K562 (cell line): Measurements from ENCODE around the gene CIAO3. TPM values are rescaled to one million over a fixed set of nuclear protein-coding genes. Genes with fewer than 3 reads are reported as not detected.
A peak's percentile ranks its signal among the peaks of the same experiment; 100 is the strongest.

Experiments
- ATAC-seq: fragments of 200-7000 bp; cut with Tn5 transposase; 3 replicates; pipeline ENCODE4 v1.9.1; 2020; ENCODE audit warnings: moderate library complexity
- BruUV-seq: library from RNA; stranded (reverse); fragments of 400-500 nt; replicated peaks from 2 replicates; lab custom pipeline; 2021; lab: Mats Ljungman, UMichigan
- CTCF ChIA-PET: fragments of 300-600 bp; formaldehyde crosslinking; extraction: SDS; loops from one replicate; lab custom pipeline; 2021; ENCODE audit warnings: low intra/inter-chr PET ratio; lab: Yijun Ruan, JAX
- POLR2A ChIA-PET: fragments of 300-600, 350-650 bp; sonication (Branson Sonifier 250); formaldehyde crosslinking; extraction: SDS; loops from one replicate; lab custom pipeline; 2021; ENCODE audit warnings: antibody characterized with exemption, inconsistent platforms; lab: Yijun Ruan, JAX
- DNase-seq, 4 experiments: peaks; one replicate each; pipeline versions ENCODE4 v3.0.0 to v3.0.0-alpha.2; 2011 to 2018; ENCODE audit warnings: low spot score in 3 of 4, mixed read lengths in 3 of 4; ENCODE audit errors: extremely low read depth in 1 of 4
- FAIRE-seq: peaks from 2 replicates; lab custom pipeline; 2011; peaks lifted over from hg19 to GRCh38; lab: Jason Lieb, UNC
- H2AFZ ChIP-seq: 2 replicates; pipeline ENCODE4 v1.6.0; 2011; ENCODE audit warnings: low read depth, low read length, control low read depth, inconsistent platforms
- H3K27ac ChIP-seq: fragments of 200-600 bp; 3 replicates; pipeline ENCODE4 v1.8.0; 2011; ENCODE audit warnings: low read depth, mild to moderate bottlenecking, control low read depth, inconsistent platforms, low read length, moderate library complexity, mixed read lengths; ENCODE audit errors: extremely low read depth
- H3K27me3 ChIP-seq, 2 experiments: fragments of 300-600 bp in 1 of 2; 2 replicates in 1 of 2; 3 replicates in 1 of 2; pipeline versions ENCODE4 v1.6.0 to v1.8.0; 2011; ENCODE audit warnings: inconsistent platforms in 2 of 2, low read length in 2 of 2, mild to moderate bottlenecking in 1 of 2, mixed read lengths in 1 of 2, moderate library complexity in 1 of 2; ENCODE audit not compliant: control insufficient read depth in 2 of 2, insufficient read depth in 2 of 2
- H3K36me3 ChIP-seq: fragments of 300-600 bp; 3 replicates; pipeline ENCODE4 v1.8.0; 2011; ENCODE audit warnings: mild to moderate bottlenecking, low read length, inconsistent platforms; ENCODE audit not compliant: control insufficient read depth, insufficient read depth
- H3K4me1 ChIP-seq, 2 experiments: fragments of 200-600 bp in 1 of 2; replicated peaks in 1 of 2; 2 replicates in 1 of 2; 3 replicates in 1 of 2; pipeline versions ENCODE4 v1.5.1 to v1.8.0; 2011; ENCODE audit warnings: inconsistent platforms in 2 of 2, low read length in 2 of 2, mild to moderate bottlenecking in 1 of 2, mixed read lengths in 1 of 2, moderate library complexity in 1 of 2; ENCODE audit not compliant: control insufficient read depth in 2 of 2, insufficient read depth in 2 of 2
- H3K4me2 ChIP-seq: 2 replicates; pipeline ENCODE4 v1.6.1; 2011; ENCODE audit warnings: low read length, control low read depth, inconsistent platforms, mixed read lengths; ENCODE audit not compliant: insufficient read depth
- H3K4me3 ChIP-seq: fragments of 200-600 bp; sonication (generic), shearing (Covaris generic); 2 replicates; pipeline ENCODE4 v1.5.1; 2016; ENCODE audit warnings: control low read depth, inconsistent platforms
- H3K79me2 ChIP-seq: fragments of 200-600 bp; 3 replicates; pipeline ENCODE4 v1.8.0; 2011; ENCODE audit warnings: low read length, inconsistent platforms; ENCODE audit not compliant: control insufficient read depth, insufficient read depth
- H3K9ac ChIP-seq, 2 experiments: 2 replicates each; pipeline versions ENCODE4 v1.6.0 to v1.6.1; 2011; ENCODE audit warnings: low read depth in 2 of 2, low read length in 2 of 2, control low read depth in 1 of 2, inconsistent platforms in 1 of 2, mild to moderate bottlenecking in 1 of 2, mixed read lengths in 1 of 2; ENCODE audit not compliant: insufficient read depth in 1 of 2
- H3K9me1 ChIP-seq: one replicate; pipeline ENCODE4 v1.6.0; 2011; ENCODE audit warnings: inconsistent platforms, mild to moderate bottlenecking, low read length, moderate library complexity; ENCODE audit not compliant: control insufficient read depth, insufficient read depth
- H3K9me3 ChIP-seq: replicated peaks from 2 replicates; pipeline ENCODE4 v1.5.1; 2011; ENCODE audit warnings: low read depth, low read length, inconsistent platforms; ENCODE audit not compliant: control insufficient read depth, insufficient read depth
- H4K20me1 ChIP-seq: replicated peaks from 2 replicates; pipeline ENCODE4 v1.6.1; 2011; ENCODE audit warnings: low read length, inconsistent platforms, mixed read lengths; ENCODE audit not compliant: control insufficient read depth, insufficient read depth
- CREM ChIP-seq: IDR thresholded peaks from 2 replicates; pipeline ENCODE4 v1.6.1; 2014; ENCODE audit warnings: antibody characterized with exemption, low read depth
- DIDO1 ChIP-seq: fragments of 450-650 bp; IDR thresholded peaks from 2 replicates; pipeline ENCODE4 v1.6.1; 2016; ENCODE audit warnings: low read depth, missing biosample characterization, missing genetic modification characterization
- JUNB ChIP-seq: fragments of 450-650 bp; formaldehyde crosslinking; conservative IDR thresholded peaks from 2 replicates; pipeline ENCODE4 v1.4.0; 2020; ENCODE audit warnings: mild to moderate bottlenecking
- L3MBTL2 ChIP-seq: fragments of 450-650 bp; IDR thresholded peaks from 2 replicates; pipeline ENCODE4 v1.6.1; 2016; ENCODE audit warnings: mild to moderate bottlenecking, moderate library complexity
- MCM3 ChIP-seq: fragments of 450-650 bp; IDR thresholded peaks from 2 replicates; pipeline ENCODE4 v1.6.1; 2016
- RBM15 ChIP-seq: fragments of 200-400 bp; formaldehyde crosslinking; IDR thresholded peaks from 2 replicates; pipeline ENCODE4 v1.6.1; 2018; ENCODE audit warnings: mild to moderate bottlenecking, low read length, moderate library complexity; ENCODE audit not compliant: insufficient read depth
- RBM34 ChIP-seq: fragments of 200-400 bp; formaldehyde crosslinking; IDR thresholded peaks from 2 replicates; pipeline ENCODE4 v1.6.1; 2018; ENCODE audit warnings: low read length, borderline replicate concordance; ENCODE audit not compliant: insufficient read depth
- TGIF2 ChIP-seq: sonication (generic); formaldehyde crosslinking; IDR thresholded peaks from 2 replicates; pipeline ENCODE4 v1.8.1; 2022; ENCODE audit warnings: mild to moderate bottlenecking, missing genetic modification reagents, moderate library complexity
- ZNF23 ChIP-seq: fragments of 250-450 bp; sonication (Bioruptor Pico); IDR thresholded peaks from 2 replicates; pipeline ENCODE4 v1.4.0; 2020; ENCODE audit warnings: mild to moderate bottlenecking
- ZNF274 ChIP-seq: IDR thresholded peaks from 2 replicates; pipeline ENCODE4 v1.6.1; 2011; ENCODE audit warnings: low read depth, mild to moderate bottlenecking, low read length, moderate library complexity, borderline replicate concordance
- WGBS: fragments of 100-300 bp; shearing (Covaris generic); methylation state at CpG from one replicate; pipeline ENCODE4 v1.1.6; 2016; ENCODE audit warnings: low coverage, mixed read lengths; ENCODE audit not compliant: insufficient coverage; ENCODE audit errors: missing lambda C conversion rate; 5-methylcytosine and 5-hydroxymethylcytosine counted together
- in situ Hi-C: fragments of 300-500 bp; cut with MboI; formaldehyde crosslinking; loops from 4 replicates; pipeline ENCODE4 v1.15.0; 2018; ENCODE audit warnings: inconsistent platforms, mixed read lengths
- intact Hi-C: fragments of 100-400 bp; cut with micrococcal nuclease; formaldehyde crosslinking; loops from 2 replicates; pipeline ENCODE4 v1.14.2; 2022
- polyA plus RNA-seq, 8 experiments: library from polyadenylated mRNA; depleted of rRNA in 4 of 8; stranded (reverse) in 5 of 8; unstranded in 3 of 8; fragments of >200 nt; fragmentation: Nextera tagmentation in 2 of 8; fragmentation: Illumina TruSeq in 1 of 8; extraction: Ambion mirVana in 2 of 8; extraction: Trizol in 1 of 8; gene quantifications; 2 replicates each; pipeline versions ENCODE4 v1.2.1 to v1.2.3, GENCODE V29; 2011 to 2014; ENCODE audit warnings: inconsistent platforms in 1 of 8, missing spikeins in 1 of 8
- total RNA-seq, 7 experiments: library from RNA; depleted of rRNA in 6 of 7; stranded (reverse); fragments of >200 nt in 6 of 7; fragmentation: Illumina TruSeq in 2 of 7; extraction: Trizol in 2 of 7; gene quantifications; 2 replicates each; pipeline versions ENCODE4 v1.2.1 to v1.2.3, GENCODE V29; 2011 to 2021; ENCODE audit warnings: low replicate concordance in 1 of 7
- TF ChIP-seq, protein P1 (sequence below): fragments of 250-450 bp; sonication (Bioruptor Pico); IDR thresholded peaks from 2 replicates; pipeline ENCODE4 v1.8.0; 2022; ENCODE audit warnings: moderate library complexity, mild to moderate bottlenecking, inconsistent platforms
- TF ChIP-seq, protein P2 (sequence below), 3 experiments: IDR thresholded peaks in 2 of 3; conservative IDR thresholded peaks in 1 of 3; 2 replicates each; pipeline ENCODE4 v1.5.1; 2011 to 2012; ENCODE audit warnings: low read length in 3 of 3, mild to moderate bottlenecking in 3 of 3, control low read depth in 2 of 3, improper control_type of control experiment in 1 of 3, inconsistent platforms in 1 of 3, low read depth in 1 of 3, mixed read lengths in 1 of 3, moderate library complexity in 1 of 3; ENCODE audit not compliant: insufficient read depth in 2 of 3
- TF ChIP-seq, protein P3 (sequence below): fragments of 450-650 bp; IDR thresholded peaks from 2 replicates; pipeline ENCODE4 v1.6.1; 2016; ENCODE audit warnings: antibody characterized with exemption
- TF ChIP-seq, protein P4 (sequence below): IDR thresholded peaks from 2 replicates; pipeline ENCODE4 v1.6.1; 2012; ENCODE audit warnings: low read depth, low read length, improper control_type of control experiment, borderline replicate concordance

Gene CIAO3
- total and polyA plus RNA-seq, 9 of the 15 experiments (the other 6 are each of a cell fraction or from before 2014, with no cell fraction given), result 2.2 to 35.6 (median 18.7) TPM

DNA sequence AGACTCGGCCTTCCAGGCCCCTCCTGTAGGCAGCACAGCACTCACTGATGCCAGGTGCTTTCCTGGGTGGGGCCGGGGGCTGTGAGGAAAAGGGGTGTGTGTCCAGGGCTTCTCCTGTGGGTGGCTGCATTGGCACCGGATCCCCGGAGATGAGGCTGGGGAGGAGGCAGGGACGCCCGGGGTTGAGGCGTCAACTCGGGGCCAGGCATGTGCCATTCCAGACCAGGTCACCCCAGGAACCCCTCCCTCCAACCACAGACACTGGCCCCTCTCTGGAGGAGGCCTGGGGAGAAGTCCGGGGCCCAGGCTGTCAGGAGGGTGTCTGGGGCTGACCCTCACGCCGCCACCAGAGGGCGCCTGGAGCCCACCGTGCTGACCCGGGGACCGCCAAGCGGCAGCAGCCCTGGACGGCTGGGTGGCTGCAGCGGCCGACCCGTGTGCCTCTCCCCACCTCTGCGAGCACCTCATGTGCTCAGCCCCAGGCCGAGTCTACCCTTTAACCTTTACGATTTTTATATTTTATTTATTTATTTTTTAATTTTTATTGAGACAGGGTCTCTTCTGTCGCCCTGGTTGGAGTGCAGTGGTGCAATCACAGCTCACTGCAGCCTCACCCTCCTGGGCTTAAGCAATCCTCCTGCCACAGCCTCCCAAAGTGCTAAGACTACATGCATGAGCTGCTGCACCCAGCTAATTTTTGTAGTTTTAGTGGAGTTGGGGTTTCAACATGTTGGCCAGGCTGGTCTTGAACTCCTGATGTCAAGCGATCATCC lies 29.1 kb downstream of the CIAO3 start:
- Histone ChIP-seq H3K4me1 (peaks cover 7 to 65% of the 10 kb centered on the region in 2 experiments; a peak in 3 of 5 replicates), H3K27ac (no peak overlapping the region), H3K9me3 (no peaks in the 10 kb centered on the region), H2AFZ (no peak overlapping the region), H3K9ac (peak overlapping the region in 1 of 2 experiments; percentile 10; a peak in 1 of 4 replicates), H3K27me3 (peaks cover 0 to 11% of the 10 kb centered on the region in 2 experiments; a peak in 2 of 5 replicates), H3K4me2 (no peak overlapping the region), H4K20me1 (peaks cover 20% of the 10 kb centered on the region; the same call in 1 of the 2 replicates), H3K4me3 (no peak overlapping the region), H3K9me1 (no peaks in the 10 kb centered on the region), H3K79me2 (peaks cover 11% of the 10 kb centered on the region), H3K36me3 (peaks cover under 1% of the 10 kb centered on the region; the same call in 1 of the 3 replicates)
- FAIRE-seq, result peak; percentile 82
- 9% methylated on average over 18 of the region's 25 CpGs for WGBS
- peak; percentile 74 to 88 (median 80) for DNase-seq
- ATAC-seq, result peak; percentile 82
- ChIA-PET POLR2A (interaction anchor here (1.0 to 1.2 kb wide), 2 partner anchors 9 to 73 kb away, joined by 3 read pairs; partner anchors contain the start of gene ANTKMT), CTCF (interaction anchor here (0.7 to 4.5 kb wide), 5 partner anchors 30 to 391 kb away, joined by 3 to 73 read pairs (median 12); no protein-coding TSS in a partner anchor)
- intact Hi-C loops, result loop anchor here (1.0 to 5.0 kb wide), 2 partner anchors 74 to 96 kb away; no protein-coding TSS in a partner anchor
- in situ Hi-C loops, result loop anchor here (5.0 to 10.0 kb wide), 2 partner anchors 76 to 343 kb away; partner anchors contain the start of genes CHTF18 and RPUSD1
- no TSS peak for BruUV-seq
- TF ChIP-seq, protein P1, sequence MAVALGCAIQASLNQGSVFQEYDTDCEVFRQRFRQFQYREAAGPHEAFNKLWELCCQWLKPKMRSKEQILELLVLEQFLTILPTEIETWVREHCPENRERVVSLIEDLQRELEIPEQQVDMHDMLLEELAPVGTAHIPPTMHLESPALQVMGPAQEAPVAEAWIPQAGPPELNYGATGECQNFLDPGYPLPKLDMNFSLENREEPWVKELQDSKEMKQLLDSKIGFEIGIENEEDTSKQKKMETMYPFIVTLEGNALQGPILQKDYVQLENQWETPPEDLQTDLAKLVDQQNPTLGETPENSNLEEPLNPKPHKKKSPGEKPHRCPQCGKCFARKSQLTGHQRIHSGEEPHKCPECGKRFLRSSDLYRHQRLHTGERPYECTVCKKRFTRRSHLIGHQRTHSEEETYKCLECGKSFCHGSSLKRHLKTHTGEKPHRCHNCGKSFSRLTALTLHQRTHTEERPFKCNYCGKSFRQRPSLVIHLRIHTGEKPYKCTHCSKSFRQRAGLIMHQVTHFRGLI (CRISPR knock-in tag), result no peak
- TF ChIP-seq CREM (peak; percentile 47; the same call in 1 of the 2 replicates), RBM34 (no peak), MCM3 (no peak), JUNB (CRISPR knock-in tag) (no peak), TGIF2 (no peak), RBM15 (no peak), ZNF274 (no peak), ZNF23 (CRISPR knock-in tag) (no peak), L3MBTL2 (peak; percentile 28; the same call in 1 of the 2 replicates), DIDO1 (tag) (no peak)
- TF ChIP-seq, protein P2, sequence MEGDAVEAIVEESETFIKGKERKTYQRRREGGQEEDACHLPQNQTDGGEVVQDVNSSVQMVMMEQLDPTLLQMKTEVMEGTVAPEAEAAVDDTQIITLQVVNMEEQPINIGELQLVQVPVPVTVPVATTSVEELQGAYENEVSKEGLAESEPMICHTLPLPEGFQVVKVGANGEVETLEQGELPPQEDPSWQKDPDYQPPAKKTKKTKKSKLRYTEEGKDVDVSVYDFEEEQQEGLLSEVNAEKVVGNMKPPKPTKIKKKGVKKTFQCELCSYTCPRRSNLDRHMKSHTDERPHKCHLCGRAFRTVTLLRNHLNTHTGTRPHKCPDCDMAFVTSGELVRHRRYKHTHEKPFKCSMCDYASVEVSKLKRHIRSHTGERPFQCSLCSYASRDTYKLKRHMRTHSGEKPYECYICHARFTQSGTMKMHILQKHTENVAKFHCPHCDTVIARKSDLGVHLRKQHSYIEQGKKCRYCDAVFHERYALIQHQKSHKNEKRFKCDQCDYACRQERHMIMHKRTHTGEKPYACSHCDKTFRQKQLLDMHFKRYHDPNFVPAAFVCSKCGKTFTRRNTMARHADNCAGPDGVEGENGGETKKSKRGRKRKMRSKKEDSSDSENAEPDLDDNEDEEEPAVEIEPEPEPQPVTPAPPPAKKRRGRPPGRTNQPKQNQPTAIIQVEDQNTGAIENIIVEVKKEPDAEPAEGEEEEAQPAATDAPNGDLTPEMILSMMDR (IDR thresholded peaks at IDR 0.05 in 2 of 3, conservative IDR thresholded peaks at IDR 0.05 in 1 of 3; ENCODE audit: insufficient read depth in 2 of 3, low read depth in 1 of 3, low read length in 3 of 3), result peak; percentile 88 to 97 (median 96)
- TF ChIP-seq, protein P3, sequence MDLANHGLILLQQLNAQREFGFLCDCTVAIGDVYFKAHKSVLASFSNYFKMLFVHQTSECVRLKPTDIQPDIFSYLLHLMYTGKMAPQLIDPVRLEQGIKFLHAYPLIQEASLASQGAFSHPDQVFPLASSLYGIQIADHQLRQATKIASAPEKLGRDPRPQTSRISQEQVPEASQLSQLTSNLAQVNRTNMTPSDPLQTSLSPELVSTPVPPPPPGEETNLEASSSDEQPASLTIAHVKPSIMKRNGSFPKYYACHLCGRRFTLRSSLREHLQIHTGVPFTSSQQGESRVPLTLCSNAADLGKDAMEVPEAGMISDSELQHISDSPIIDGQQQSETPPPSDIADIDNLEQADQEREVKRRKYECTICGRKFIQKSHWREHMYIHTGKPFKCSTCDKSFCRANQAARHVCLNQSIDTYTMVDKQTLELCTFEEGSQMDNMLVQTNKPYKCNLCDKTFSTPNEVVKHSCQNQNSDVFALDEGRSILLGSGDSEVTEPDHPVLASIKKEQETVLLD, result no peak
- TF ChIP-seq, protein P4, sequence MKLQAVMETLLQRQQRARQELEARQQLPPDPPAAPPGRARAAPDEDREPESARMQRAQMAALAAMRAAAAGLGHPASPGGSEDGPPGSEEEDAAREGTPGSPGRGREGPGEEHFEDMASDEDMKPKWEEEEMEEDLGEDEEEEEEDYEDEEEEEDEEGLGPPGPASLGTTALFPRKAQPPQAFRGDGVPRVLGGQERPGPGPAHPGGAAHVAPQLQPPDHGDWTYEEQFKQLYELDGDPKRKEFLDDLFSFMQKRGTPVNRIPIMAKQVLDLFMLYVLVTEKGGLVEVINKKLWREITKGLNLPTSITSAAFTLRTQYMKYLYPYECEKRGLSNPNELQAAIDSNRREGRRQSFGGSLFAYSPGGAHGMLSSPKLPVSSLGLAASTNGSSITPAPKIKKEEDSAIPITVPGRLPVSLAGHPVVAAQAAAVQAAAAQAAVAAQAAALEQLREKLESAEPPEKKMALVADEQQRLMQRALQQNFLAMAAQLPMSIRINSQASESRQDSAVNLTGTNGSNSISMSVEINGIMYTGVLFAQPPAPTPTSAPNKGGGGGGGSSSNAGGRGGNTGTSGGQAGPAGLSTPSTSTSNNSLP, result no peak
